SW 1271 (cell line): Measurements from ENCODE around the gene CDK11B.
"Not testable (repeated sequence)": the region's sequence is repeated elsewhere in the genome, so short reads cannot be mapped to it uniquely, and the experiment has no call there.

Experiments used
- DNase-seq, 2 experiments: peaks; one replicate each; lab custom pipeline; 2025; lab: John Stamatoyannopoulos, UW

CDK11B gene

GRCh38 chr1:1662392-1662791 is 3.6 kb upstream of the CDK11B start:
- not testable (repeated sequence) for DNase-seq

- not testable (repeated sequence) for DNase-seq
Measured at GRCh38 chr1:1648265-1648664, 10.5 kb downstream of the CDK11B start.

- not testable (repeated sequence) for DNase-seq
Measured at GRCh38 chr1:1647567-1648241, 11.1 kb downstream of the CDK11B start.

GRCh38 chr1:1646326-1646725 is 12.5 kb downstream of the CDK11B start:
- DNase-seq = not testable (repeated sequence)

- not testable (repeated sequence) for DNase-seq
Measured at GRCh38 chr1:1640711-1641461, 17.9 kb downstream of the CDK11B start.

- not testable (repeated sequence) for DNase-seq
Measured at GRCh38 chr1:1640081-1640480, 18.7 kb downstream of the CDK11B start.

GRCh38 chr1:1639368-1639767 is 19.4 kb downstream of the CDK11B start:
- not testable (repeated sequence) for DNase-seq

GRCh38 chr1:1638528-1638927 is 20.3 kb downstream of the CDK11B start:
- DNase-seq = not testable (repeated sequence)

- not testable (repeated sequence) for DNase-seq
Measured at GRCh38 chr1:1637479-1637875, 21.3 kb downstream of the CDK11B start.

- not testable (repeated sequence) for DNase-seq
Measured at GRCh38 chr1:1636621-1637478, 22.0 kb downstream of the CDK11B start.

GRCh38 chr1:1634613-1635012 is 24.2 kb downstream of the CDK11B start:
- DNase-seq = not testable (repeated sequence)

- not testable (repeated sequence) for DNase-seq
Measured at GRCh38 chr1:1633409-1633808, 25.4 kb downstream of the CDK11B start.

- no peak for DNase-seq
Measured at GRCh38 chr1:1631782-1632420, 26.9 kb downstream of the CDK11B start, which contains the start of gene MMP23B. TSS of gene MMP23B (plus strand) at chr1:1632173. CDS start at chr1:1632219, 46 bp downstream.

- no peak for DNase-seq
Measured at GRCh38 chr1:1630965-1631781, 27.6 kb downstream of the CDK11B start.

- DNase-seq = no peak
Measured at GRCh38 chr1:1630191-1630964, 28.4 kb downstream of the CDK11B start.

- no peak for DNase-seq
Measured at GRCh38 chr1:1629430-1630190, 29.2 kb downstream of the CDK11B start.

GRCh38 chr1:1628754-1629429 is 29.9 kb downstream of the CDK11B start:
- peak in 1 of 2 experiments; percentile 3 for DNase-seq

GRCh38 chr1:1627829-1628753 is 30.7 kb downstream of the CDK11B start:
- no peak for DNase-seq
